Liver (tissue), 9 donors: ENCODE measurements around the gene ABHD16B. TPM values are rescaled to one million over a fixed set of nuclear protein-coding genes. Genes with fewer than 3 reads are reported as not detected.

Source experiments
- DNase-seq: peaks from one replicate; pipeline ENCODE4 v3.0.0-alpha.2; 2017; ENCODE audit warnings: low spot score
- H3K27ac ChIP-seq, 2 donors: one replicate each; pipeline ENCODE4 v1.7.0; 2013; ENCODE audit warnings: inconsistent platforms in 2 of 2, low read length in 2 of 2, control low read depth in 1 of 2, low read depth in 1 of 2, mild to moderate bottlenecking in 1 of 2
- H3K27me3 ChIP-seq, 4 donors: one replicate each; pipeline versions ENCODE4 v1.6.1 to v1.7.0; 2013; ENCODE audit warnings: low read length in 3 of 4, inconsistent platforms in 1 of 4, mild to moderate bottlenecking in 1 of 4, moderate library complexity in 1 of 4; ENCODE audit not compliant: control insufficient read depth in 4 of 4, insufficient read depth in 4 of 4
- H3K36me3 ChIP-seq, 4 donors: one replicate each; pipeline versions ENCODE4 v1.6.1 to v1.7.0; 2013; ENCODE audit warnings: low read length in 3 of 4, mild to moderate bottlenecking in 3 of 4, low read depth in 1 of 4, moderate library complexity in 1 of 4; ENCODE audit not compliant: control insufficient read depth in 4 of 4, insufficient read depth in 3 of 4
- H3K4me1 ChIP-seq, 4 donors: one replicate each; pipeline versions ENCODE4 v1.6.1 to v1.7.0; 2013; ENCODE audit warnings: low read length in 3 of 4, mild to moderate bottlenecking in 3 of 4, moderate library complexity in 1 of 4; ENCODE audit not compliant: control insufficient read depth in 4 of 4, insufficient read depth in 4 of 4
- H3K4me3 ChIP-seq, 3 donors: one replicate each; pipeline versions ENCODE4 v1.6.1 to v1.7.0; 2013; ENCODE audit warnings: low read length in 3 of 3, control low read depth in 1 of 3, low read depth in 1 of 3, mild to moderate bottlenecking in 1 of 3
- H3K9ac ChIP-seq, 2 donors: one replicate each; pipeline ENCODE4 v1.7.0; 2013; ENCODE audit warnings: low read length in 2 of 2, mild to moderate bottlenecking in 2 of 2, moderate library complexity in 2 of 2, control low read depth in 1 of 2, low read depth in 1 of 2
- H3K9me3 ChIP-seq, 4 donors: one replicate each; pipeline versions ENCODE4 v1.6.1 to v1.7.0; 2013; ENCODE audit warnings: low read length in 3 of 4; ENCODE audit not compliant: control insufficient read depth in 4 of 4
- CTCF ChIP-seq: fragments of 150-350 bp; IDR thresholded peaks from 2 replicates; pipeline ENCODE4 v1.5.1; 2017; ENCODE audit warnings: improper control_type of control experiment, low read depth, low read length; ENCODE audit not compliant: missing input control
- EGR1 ChIP-seq, 2 donors: IDR thresholded peaks; 2 replicates each; pipeline ENCODE4 v1.6.1; 2016 to 2018; ENCODE audit warnings: antibody characterized with exemption in 2 of 2, low read depth in 2 of 2
- FOXA1 ChIP-seq: IDR thresholded peaks from 2 replicates; pipeline ENCODE4 v1.6.1; 2016; ENCODE audit warnings: antibody characterized with exemption
- FOXA2 ChIP-seq: IDR thresholded peaks from 2 replicates; pipeline ENCODE4 v1.6.1; 2016; ENCODE audit warnings: antibody characterized with exemption
- HNF4A ChIP-seq, 2 donors: conservative IDR thresholded peaks; 2 replicates each; pipeline ENCODE4 v1.6.1; 2016; ENCODE audit warnings: antibody characterized with exemption in 2 of 2, mild to moderate bottlenecking in 2 of 2
- HNF4G ChIP-seq: IDR thresholded peaks from 2 replicates; pipeline ENCODE4 v1.6.1; 2016; ENCODE audit warnings: antibody characterized with exemption
- JUND ChIP-seq, 2 donors: IDR thresholded peaks; 2 replicates each; pipeline ENCODE4 v1.6.1; 2016; ENCODE audit warnings: antibody characterized with exemption in 2 of 2
- MAX ChIP-seq: IDR thresholded peaks from 2 replicates; pipeline ENCODE4 v1.6.1; 2016; ENCODE audit warnings: antibody characterized with exemption
- NR2F2 ChIP-seq: IDR thresholded peaks from 2 replicates; pipeline ENCODE4 v1.6.1; 2016; ENCODE audit warnings: antibody characterized with exemption
- RAD21 ChIP-seq, 2 donors: IDR thresholded peaks; 2 replicates each; pipeline ENCODE4 v1.6.1; 2016; ENCODE audit warnings: antibody characterized with exemption in 2 of 2, mild to moderate bottlenecking in 2 of 2
- RXRA ChIP-seq, 2 donors: IDR thresholded peaks; 2 replicates each; pipeline ENCODE4 v1.6.1; 2017 to 2018; ENCODE audit warnings: antibody characterized with exemption in 2 of 2, mild to moderate bottlenecking in 1 of 2
- SP1 ChIP-seq: IDR thresholded peaks from 2 replicates; pipeline ENCODE4 v1.6.1; 2018; ENCODE audit warnings: antibody characterized with exemption, mild to moderate bottlenecking
- TAF1 ChIP-seq: conservative IDR thresholded peaks from 2 replicates; pipeline ENCODE4 v1.6.1; 2016; ENCODE audit warnings: antibody characterized with exemption, mild to moderate bottlenecking
- YY1 ChIP-seq: IDR thresholded peaks from 2 replicates; pipeline ENCODE4 v1.6.1; 2016; ENCODE audit warnings: antibody characterized with exemption, mild to moderate bottlenecking
- WGBS: extraction: QIAGEN DNeasy Blood & Tissue Kit; methylation state at CpG from one replicate; pipeline ENCODE4 v1.1.7; 2013; 5-methylcytosine and 5-hydroxymethylcytosine counted together
- polyA plus RNA-seq, 2 donors: library from polyadenylated mRNA; stranded (reverse) in 1 of 2; unstranded in 1 of 2; fragments of 200-250 nt in 1 of 2; fragments of >200 nt in 1 of 2; fragmentation: Nextera tagmentation in 1 of 2; extraction: Ambion mirVana in 1 of 2; gene quantifications; one replicate each; pipeline versions ENCODE4 v1.2.1 to v1.2.3, GENCODE V29; 2013 to 2015
- total RNA-seq, 2 donors: library from RNA; depleted of rRNA; stranded (reverse); fragments of >200 nt; gene quantifications; one replicate each; pipeline ENCODE4 v1.2.3, GENCODE V29; 2014
- TF ChIP-seq, protein P1 (sequence below): IDR thresholded peaks from 2 replicates; pipeline ENCODE4 v1.6.1; 2016; ENCODE audit warnings: antibody characterized with exemption
- TF ChIP-seq, protein P2 (sequence below): IDR thresholded peaks from 2 replicates; pipeline ENCODE4 v1.6.1; 2016; ENCODE audit warnings: antibody characterized with exemption
- donor health status: healthy.
- donor health status: healthy.
- donor health status: healthy.
- donor health status: healthy.
- donor health status: healthy.

Gene ABHD16B
- total and polyA plus RNA-seq, 4 donors = 0.10 TPM; not detected in 3

- no peak overlapping the region for H3K27ac ChIP-seq
- H3K9ac ChIP-seq = no peak overlapping the region
- peaks cover 16 to 58% (median 31%) of the 10 kb centered on the region in 4 donors for H3K36me3 ChIP-seq
- no peaks in the 10 kb centered on the region for H3K9me3 ChIP-seq
- WGBS = 95% methylated on average over 19 of the region's 19 CpGs
- no peak for TF ChIP-seq JUND (IDR thresholded peaks at IDR 0.05)
- TF ChIP-seq SP1 = no peak
- no peak for TF ChIP-seq FOXA2
- no peak for TF ChIP-seq HNF4A (conservative IDR thresholded peaks at IDR 0.05)
- TF ChIP-seq RXRA (IDR thresholded peaks at IDR 0.05) = no peak
- no peak for TF ChIP-seq TAF1
- TF ChIP-seq FOXA1 = no peak
- H3K27me3 ChIP-seq = no peaks in the 10 kb centered on the region
- H3K4me1 ChIP-seq = no peaks in the 10 kb centered on the region
- DNase-seq = no peak
- no peak overlapping the region for H3K4me3 ChIP-seq
Measured at GRCh38 chr20:63876489-63877036, 15.3 kb downstream of the ABHD16B start.

GRCh38 chr20:63877755-63878470 is 16.6 kb downstream of the ABHD16B start:
- H3K4me1 ChIP-seq = peaks cover 0 to 3% (median 0%) of the 10 kb centered on the region in 4 donors
- no peak overlapping the region for H3K4me3 ChIP-seq
- WGBS = 90% methylated on average over 32 of the region's 32 CpGs
- no peaks in the 10 kb centered on the region for H3K9me3 ChIP-seq
- H3K27me3 ChIP-seq = no peaks in the 10 kb centered on the region
- no peak for TF ChIP-seq TAF1
- no peak for TF ChIP-seq FOXA2
- no peak for TF ChIP-seq YY1
- no peak for TF ChIP-seq EGR1 (IDR thresholded peaks at IDR 0.05; ENCODE audit: low read depth in 2 of 2)
- no peak for TF ChIP-seq RAD21 (IDR thresholded peaks at IDR 0.05)
- TF ChIP-seq, protein P1, sequence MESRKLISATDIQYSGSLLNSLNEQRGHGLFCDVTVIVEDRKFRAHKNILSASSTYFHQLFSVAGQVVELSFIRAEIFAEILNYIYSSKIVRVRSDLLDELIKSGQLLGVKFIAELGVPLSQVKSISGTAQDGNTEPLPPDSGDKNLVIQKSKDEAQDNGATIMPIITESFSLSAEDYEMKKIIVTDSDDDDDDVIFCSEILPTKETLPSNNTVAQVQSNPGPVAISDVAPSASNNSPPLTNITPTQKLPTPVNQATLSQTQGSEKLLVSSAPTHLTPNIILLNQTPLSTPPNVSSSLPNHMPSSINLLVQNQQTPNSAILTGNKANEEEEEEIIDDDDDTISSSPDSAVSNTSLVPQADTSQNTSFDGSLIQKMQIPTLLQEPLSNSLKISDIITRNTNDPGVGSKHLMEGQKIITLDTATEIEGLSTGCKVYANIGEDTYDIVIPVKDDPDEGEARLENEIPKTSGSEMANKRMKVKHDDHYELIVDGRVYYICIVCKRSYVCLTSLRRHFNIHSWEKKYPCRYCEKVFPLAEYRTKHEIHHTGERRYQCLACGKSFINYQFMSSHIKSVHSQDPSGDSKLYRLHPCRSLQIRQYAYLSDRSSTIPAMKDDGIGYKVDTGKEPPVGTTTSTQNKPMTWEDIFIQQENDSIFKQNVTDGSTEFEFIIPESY = no peak
- H3K27ac ChIP-seq = no peak overlapping the region
- H3K9ac ChIP-seq = no peak overlapping the region
- DNase-seq = no peak
- peaks cover 16 to 64% (median 27%) of the 10 kb centered on the region in 4 donors for H3K36me3 ChIP-seq

DNA sequence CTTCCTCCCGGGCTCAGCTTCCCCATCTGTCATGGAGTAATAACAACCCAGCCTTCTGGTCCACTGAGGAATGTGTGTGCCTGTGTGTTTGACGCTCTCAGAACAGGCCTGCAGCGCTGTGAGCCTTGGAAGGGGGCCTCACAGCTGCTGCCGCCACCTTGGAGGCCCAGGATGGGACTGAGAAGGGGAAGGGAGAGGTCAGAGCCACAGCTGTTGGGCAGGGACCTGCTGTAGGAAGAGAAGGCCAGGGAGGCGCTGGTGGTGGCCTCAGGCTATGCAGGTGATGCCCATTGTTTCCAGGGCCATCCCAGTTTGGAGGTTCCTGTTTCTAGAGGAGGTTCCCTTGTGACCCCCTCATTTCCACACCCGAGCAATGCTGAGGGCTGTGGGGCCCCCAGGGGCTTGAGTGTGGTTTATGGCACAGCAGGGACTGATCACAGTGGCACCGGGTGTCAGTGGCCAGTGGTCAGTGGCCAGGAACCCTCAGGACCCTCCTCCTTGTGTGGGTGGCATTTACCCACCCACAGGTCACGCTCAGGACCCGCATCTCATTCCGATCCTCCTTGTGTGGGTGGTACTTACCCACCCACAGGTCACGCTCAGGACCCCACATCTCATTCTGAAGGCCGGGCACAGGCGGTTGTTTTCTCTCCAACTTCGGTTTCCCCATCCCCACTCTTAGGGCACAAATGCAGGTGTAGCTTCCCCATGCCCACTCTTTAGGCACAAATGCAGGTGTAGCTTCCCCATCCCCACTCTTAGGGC is 17.8 kb downstream of the ABHD16B start:
- WGBS = 95% methylated on average over 14 of the region's 14 CpGs

More for the DNA sequence above, 17.8 kb downstream of the ABHD16B start:
- no peaks in the 10 kb centered on the region for H3K9me3 ChIP-seq
- H3K36me3 ChIP-seq = peaks cover 14 to 67% (median 23%) of the 10 kb centered on the region in 4 donors
- H3K9ac ChIP-seq = no peak overlapping the region
- TF ChIP-seq JUND (IDR thresholded peaks at IDR 0.05) = no peak
- TF ChIP-seq MAX = no peak
- no peak for TF ChIP-seq TAF1
- TF ChIP-seq RXRA (IDR thresholded peaks at IDR 0.05) = no peak
- no peak for TF ChIP-seq FOXA1
- no peak for TF ChIP-seq HNF4A (conservative IDR thresholded peaks at IDR 0.05)
- TF ChIP-seq EGR1 (IDR thresholded peaks at IDR 0.05; ENCODE audit: low read depth in 2 of 2) = no peak
- TF ChIP-seq CTCF = no peak
- no peak for TF ChIP-seq HNF4G
- TF ChIP-seq, protein P1 = no peak
- TF ChIP-seq RAD21 (IDR thresholded peaks at IDR 0.05) = no peak
- TF ChIP-seq, protein P2, sequence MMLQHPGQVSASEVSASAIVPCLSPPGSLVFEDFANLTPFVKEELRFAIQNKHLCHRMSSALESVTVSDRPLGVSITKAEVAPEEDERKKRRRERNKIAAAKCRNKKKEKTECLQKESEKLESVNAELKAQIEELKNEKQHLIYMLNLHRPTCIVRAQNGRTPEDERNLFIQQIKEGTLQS = no peak
- TF ChIP-seq NR2F2 = no peak
- no peak for TF ChIP-seq SP1
- no peak for DNase-seq
- no peak overlapping the region for H3K4me3 ChIP-seq
- no peaks in the 10 kb centered on the region for H3K27me3 ChIP-seq
- peaks cover 3 to 12% (median 6%) of the 10 kb centered on the region in 4 donors for H3K4me1 ChIP-seq
- H3K27ac ChIP-seq = no peak overlapping the region
